ENCODE results near the gene DGKZ. TPM values are rescaled to one million over a fixed set of nuclear protein-coding genes. Genes with fewer than 3 reads are reported as not detected.

The DGKZ gene
- total and polyA plus RNA-seq, 4 donors, result 33.3 to 63.2 (median 44.1) TPM

DNA sequence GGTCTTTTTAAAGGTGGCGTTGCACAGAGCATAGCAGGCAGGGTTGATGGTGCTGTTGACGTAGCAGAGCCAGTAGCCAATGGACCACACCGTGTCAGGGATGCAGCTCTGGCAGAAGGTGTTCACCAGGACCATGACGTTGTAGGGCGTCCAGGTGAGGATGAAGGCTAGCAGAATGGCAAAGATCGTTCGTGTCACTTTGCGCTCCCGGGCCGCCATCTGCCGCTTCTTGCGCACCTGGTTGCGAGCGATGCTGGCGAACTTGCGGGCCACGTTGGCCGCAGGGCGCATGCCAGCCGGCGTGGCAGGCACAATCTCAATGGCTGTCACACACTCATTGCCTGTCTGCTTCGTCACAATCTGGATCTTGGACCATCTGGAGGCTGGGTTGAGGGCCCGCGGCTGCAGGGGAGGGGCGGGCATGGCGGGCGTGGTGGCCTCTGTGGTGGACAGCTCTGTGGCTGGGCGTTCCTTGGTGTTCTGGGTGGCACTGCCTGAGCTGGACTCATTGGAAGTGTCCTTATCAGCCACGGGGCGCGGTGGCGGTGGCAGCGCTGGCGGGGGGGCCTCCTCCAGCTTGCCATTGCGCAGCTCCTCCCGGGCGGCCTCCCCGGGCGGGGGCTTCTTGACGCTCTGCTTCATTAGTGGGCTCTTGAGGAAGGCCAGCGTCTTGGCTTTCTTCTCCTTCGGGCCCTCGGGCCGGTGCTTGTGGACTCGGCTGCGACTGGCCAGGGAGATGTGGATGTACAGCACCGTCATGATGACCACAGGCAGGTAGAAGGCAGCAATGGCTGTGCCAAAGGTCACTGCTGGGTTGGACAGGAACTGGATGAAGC lies 38.1 kb downstream of the DGKZ start:
- H3K9me3 ChIP-seq (ENCODE audit: control insufficient read depth in 4 of 4, insufficient read depth in 3 of 4, low read length in 3 of 4), result no peaks in the 10 kb centered on the region
- H3K4me1 ChIP-seq (ENCODE audit: control insufficient read depth in 5 of 5, insufficient read depth in 5 of 5, low read length in 5 of 5), result peaks cover 0 to 37% (median 12%) of the 10 kb centered on the region in 5 donors
- H3K27me3 ChIP-seq (ENCODE audit: control insufficient read depth in 3 of 3, insufficient read depth in 3 of 3, low read length in 2 of 3), result peaks cover 0 to 26% (median 20%) of the 10 kb centered on the region in 3 donors
- DNase-seq (no peak), ATAC-seq (ENCODE audit: insufficient read depth, low FRiP score) (no peak)
- H3K4me3 ChIP-seq, result no peak overlapping the region
- TF ChIP-seq, protein P1, sequence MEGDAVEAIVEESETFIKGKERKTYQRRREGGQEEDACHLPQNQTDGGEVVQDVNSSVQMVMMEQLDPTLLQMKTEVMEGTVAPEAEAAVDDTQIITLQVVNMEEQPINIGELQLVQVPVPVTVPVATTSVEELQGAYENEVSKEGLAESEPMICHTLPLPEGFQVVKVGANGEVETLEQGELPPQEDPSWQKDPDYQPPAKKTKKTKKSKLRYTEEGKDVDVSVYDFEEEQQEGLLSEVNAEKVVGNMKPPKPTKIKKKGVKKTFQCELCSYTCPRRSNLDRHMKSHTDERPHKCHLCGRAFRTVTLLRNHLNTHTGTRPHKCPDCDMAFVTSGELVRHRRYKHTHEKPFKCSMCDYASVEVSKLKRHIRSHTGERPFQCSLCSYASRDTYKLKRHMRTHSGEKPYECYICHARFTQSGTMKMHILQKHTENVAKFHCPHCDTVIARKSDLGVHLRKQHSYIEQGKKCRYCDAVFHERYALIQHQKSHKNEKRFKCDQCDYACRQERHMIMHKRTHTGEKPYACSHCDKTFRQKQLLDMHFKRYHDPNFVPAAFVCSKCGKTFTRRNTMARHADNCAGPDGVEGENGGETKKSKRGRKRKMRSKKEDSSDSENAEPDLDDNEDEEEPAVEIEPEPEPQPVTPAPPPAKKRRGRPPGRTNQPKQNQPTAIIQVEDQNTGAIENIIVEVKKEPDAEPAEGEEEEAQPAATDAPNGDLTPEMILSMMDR (IDR thresholded peaks at IDR 0.05; ENCODE audit: control extremely low read depth, extremely low read depth), result no peak
- H3K27ac ChIP-seq (ENCODE audit: low read depth in 1 of 2, low read length in 1 of 2), result no peak overlapping the region
- 96% methylated on average over 47 of the region's 47 CpGs for WGBS, 2 donors
- H3K36me3 ChIP-seq (ENCODE audit: control insufficient read depth in 4 of 4, insufficient read depth in 4 of 4, low read length in 4 of 4), result peaks cover 0 to 7% (median 3%) of the 10 kb centered on the region in 4 donors
- H3K9ac ChIP-seq (ENCODE audit: insufficient read depth in 1 of 2, low read length in 2 of 2), result no peak overlapping the region

DNA sequence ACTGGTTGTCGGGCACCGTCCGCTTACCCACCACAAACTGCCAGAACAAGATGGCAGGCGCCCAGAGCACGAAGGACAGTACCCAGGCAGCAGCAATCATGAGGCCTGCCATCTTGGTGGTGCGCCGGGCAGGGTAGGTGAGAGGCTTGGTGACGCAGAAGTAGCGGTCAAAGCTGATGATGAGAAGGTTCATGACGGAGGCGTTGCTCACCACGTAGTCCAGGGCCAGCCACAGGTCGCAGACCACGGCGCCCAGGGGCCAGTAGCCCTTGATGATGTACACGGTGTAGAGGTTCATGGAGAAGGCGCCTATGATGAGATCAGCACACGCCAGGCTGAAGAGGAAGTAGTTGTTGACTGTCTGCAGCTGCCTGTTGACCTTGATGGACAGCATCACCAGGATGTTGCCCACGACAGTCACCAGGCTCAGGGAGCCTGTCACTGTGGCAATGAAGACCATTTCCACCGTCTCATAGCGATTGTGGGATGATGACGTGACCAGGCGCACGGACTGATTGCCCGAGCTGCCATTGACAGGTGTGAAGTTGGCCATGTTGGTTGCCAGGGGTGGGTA lies 38.8 kb downstream of the DGKZ start:
- no peak for DNase-seq
- 92 to 93% methylated on average over 25 of the region's 25 CpGs for WGBS, 2 donors
- H3K27me3 ChIP-seq (ENCODE audit: control insufficient read depth in 3 of 3, insufficient read depth in 3 of 3, low read length in 2 of 3), result peaks cover 0 to 31% (median 28%) of the 10 kb centered on the region in 3 donors

DNA sequence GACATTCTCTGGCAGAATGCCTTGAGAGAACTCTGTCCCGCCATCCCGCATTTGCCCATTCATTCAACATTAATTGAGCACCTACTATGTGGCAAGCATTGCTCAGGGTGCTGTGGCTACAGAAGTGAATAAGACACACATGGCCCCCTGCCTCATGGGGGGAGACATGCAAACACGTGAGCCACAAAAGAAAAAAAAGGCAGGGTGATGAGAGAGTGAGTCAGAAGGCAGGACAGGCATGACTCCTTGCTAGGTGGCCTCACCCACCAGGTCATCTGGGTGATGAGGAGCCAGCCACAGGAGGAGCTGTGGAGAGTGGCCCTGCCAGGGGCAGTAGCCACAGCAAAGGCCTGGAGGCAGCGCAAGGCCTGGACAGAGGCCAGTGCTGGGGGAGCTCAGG lies 39.4 kb downstream of the DGKZ start:
- ATAC-seq (ENCODE audit: insufficient read depth, low FRiP score), result no peak
- Histone ChIP-seq H3K36me3 (ENCODE audit: control insufficient read depth in 4 of 4, insufficient read depth in 4 of 4, low read length in 4 of 4) (peaks cover 0 to 7% (median 3%) of the 10 kb centered on the region in 4 donors), H3K27me3 (ENCODE audit: control insufficient read depth in 3 of 3, insufficient read depth in 3 of 3, low read length in 2 of 3) (peaks cover 0 to 31% (median 29%) of the 10 kb centered on the region in 3 donors), H3K27ac (ENCODE audit: low read depth in 1 of 2, low read length in 1 of 2) (no peak overlapping the region), H3K4me1 (ENCODE audit: control insufficient read depth in 5 of 5, insufficient read depth in 5 of 5, low read length in 5 of 5) (peaks cover 0 to 41% (median 16%) of the 10 kb centered on the region in 5 donors), H3K9me3 (ENCODE audit: control insufficient read depth in 4 of 4, insufficient read depth in 3 of 4, low read length in 3 of 4) (no peaks in the 10 kb centered on the region), H3K4me3 (no peak overlapping the region), H3K9ac (ENCODE audit: insufficient read depth in 1 of 2, low read length in 2 of 2) (no peak overlapping the region)
- no peak for DNase-seq
- TF ChIP-seq, protein P1 (IDR thresholded peaks at IDR 0.05; ENCODE audit: control extremely low read depth, extremely low read depth), result no peak
- 91 to 93% methylated on average over 4 of the region's 4 CpGs for WGBS, 2 donors

More for the DNA sequence above, 38.8 kb downstream of the DGKZ start:
- H3K4me3 ChIP-seq, result no peak overlapping the region
- no peak overlapping the region for H3K9ac ChIP-seq (ENCODE audit: insufficient read depth in 1 of 2, low read length in 2 of 2)
- H3K36me3 ChIP-seq (ENCODE audit: control insufficient read depth in 4 of 4, insufficient read depth in 4 of 4, low read length in 4 of 4), result peaks cover 0 to 7% (median 3%) of the 10 kb centered on the region in 4 donors
- H3K9me3 ChIP-seq (ENCODE audit: control insufficient read depth in 4 of 4, insufficient read depth in 3 of 4, low read length in 3 of 4), result no peaks in the 10 kb centered on the region
- ATAC-seq (ENCODE audit: insufficient read depth, low FRiP score), result no peak
- TF ChIP-seq, protein P1 (IDR thresholded peaks at IDR 0.05; ENCODE audit: control extremely low read depth, extremely low read depth), result no peak
- peaks cover 0 to 41% (median 16%) of the 10 kb centered on the region in 5 donors for H3K4me1 ChIP-seq (ENCODE audit: control insufficient read depth in 5 of 5, insufficient read depth in 5 of 5, low read length in 5 of 5)
- no peak overlapping the region for H3K27ac ChIP-seq (ENCODE audit: low read depth in 1 of 2, low read length in 1 of 2)

Data from lung (tissue), 12 donors.